Suprapubic skin (tissue), 4 donors: ENCODE data around the gene GDPD2.

ENCODE experiments used
- CTCF ChIP-seq, 2 donors: fragments of 200-600 bp in 1 of 2; fragments of 450-650 bp in 1 of 2; sonication (generic) in 1 of 2; IDR thresholded peaks; one replicate each; pipeline ENCODE4 v1.5.1; 2016 to 2019; ENCODE audit warnings: antibody characterized with exemption in 2 of 2, mild to moderate bottlenecking in 1 of 2, moderate library complexity in 1 of 2
- EP300 ChIP-seq: sonication (generic); formaldehyde crosslinking; IDR thresholded peaks from one replicate; pipeline ENCODE4 v1.6.1; 2017; ENCODE audit warnings: antibody characterized with exemption
- POLR2A ChIP-seq, 2 donors: fragments of 450-650 bp; IDR thresholded peaks; one replicate each; pipeline ENCODE4 v1.6.1; 2017; ENCODE audit warnings: antibody characterized with exemption in 2 of 2, mild to moderate bottlenecking in 2 of 2, moderate library complexity in 2 of 2
- POLR2AphosphoS5 ChIP-seq, 3 donors: sonication (generic); formaldehyde crosslinking; IDR thresholded peaks; one replicate each; pipeline ENCODE4 v1.6.1; 2017; ENCODE audit warnings: antibody characterized with exemption in 3 of 3

DNA sequence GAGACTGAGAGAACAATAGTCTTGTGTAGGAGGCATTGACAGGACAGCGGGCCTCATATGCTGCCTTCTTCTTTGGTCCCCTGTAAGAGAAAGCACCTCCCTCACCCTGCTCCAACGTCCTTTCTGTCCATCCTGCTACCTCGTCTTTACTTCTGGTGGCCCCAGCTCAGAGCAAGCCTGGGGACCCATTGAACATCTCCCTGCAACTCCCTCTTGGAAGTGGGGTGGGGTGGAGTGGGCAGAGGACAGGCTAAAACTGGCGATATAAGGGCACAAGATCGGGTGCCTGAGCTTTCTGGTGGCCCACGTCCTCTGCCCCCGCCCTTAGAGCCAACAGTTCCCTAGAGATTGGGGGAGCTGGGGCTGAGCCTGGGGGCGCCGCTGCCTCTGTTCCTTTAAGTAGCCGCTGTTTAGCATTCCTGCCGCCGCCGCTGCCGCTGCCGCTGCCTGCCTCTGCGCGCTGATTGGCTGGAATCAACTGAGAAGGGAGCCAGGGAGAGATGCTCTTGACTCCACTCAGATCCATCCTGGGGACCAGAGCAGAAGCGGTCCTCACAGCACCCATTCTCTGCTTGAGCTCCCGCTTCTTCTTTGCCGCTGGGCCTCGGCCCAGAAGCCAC lies 21.3 kb downstream of the GDPD2 start, which contains the start of gene DLG3:
- no peak for TF ChIP-seq POLR2AphosphoS5 (IDR thresholded peaks at IDR 0.05)
- no peak for TF ChIP-seq CTCF (IDR thresholded peaks at IDR 0.05)
- no peak for TF ChIP-seq POLR2A (IDR thresholded peaks at IDR 0.05)
- no peak for TF ChIP-seq EP300
